ENCODE results near the gene DCAF10.

DNA sequence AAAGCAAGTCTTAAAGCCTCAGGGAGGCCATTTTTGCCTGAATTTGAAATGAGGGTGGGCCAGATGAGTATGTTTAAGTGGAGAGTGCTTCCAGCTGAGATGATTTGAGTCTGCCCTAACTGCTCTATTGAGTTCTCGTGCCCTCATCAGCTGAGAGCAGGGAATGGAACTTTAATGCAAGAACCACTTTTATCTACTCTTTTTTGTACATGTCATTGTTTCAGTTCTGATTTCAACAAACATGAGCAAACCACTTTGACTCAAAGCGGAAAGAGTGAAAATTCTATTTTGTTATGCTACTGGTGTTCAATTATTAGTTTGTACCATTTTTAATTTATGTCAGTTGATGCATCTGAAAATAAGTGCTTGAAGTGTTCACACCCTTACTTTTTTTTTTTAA, 35.8 kb downstream of the DCAF10 start:
- no peak for TF ChIP-seq POLR2A (IDR thresholded peaks at IDR 0.05)
- TF ChIP-seq, protein P1, sequence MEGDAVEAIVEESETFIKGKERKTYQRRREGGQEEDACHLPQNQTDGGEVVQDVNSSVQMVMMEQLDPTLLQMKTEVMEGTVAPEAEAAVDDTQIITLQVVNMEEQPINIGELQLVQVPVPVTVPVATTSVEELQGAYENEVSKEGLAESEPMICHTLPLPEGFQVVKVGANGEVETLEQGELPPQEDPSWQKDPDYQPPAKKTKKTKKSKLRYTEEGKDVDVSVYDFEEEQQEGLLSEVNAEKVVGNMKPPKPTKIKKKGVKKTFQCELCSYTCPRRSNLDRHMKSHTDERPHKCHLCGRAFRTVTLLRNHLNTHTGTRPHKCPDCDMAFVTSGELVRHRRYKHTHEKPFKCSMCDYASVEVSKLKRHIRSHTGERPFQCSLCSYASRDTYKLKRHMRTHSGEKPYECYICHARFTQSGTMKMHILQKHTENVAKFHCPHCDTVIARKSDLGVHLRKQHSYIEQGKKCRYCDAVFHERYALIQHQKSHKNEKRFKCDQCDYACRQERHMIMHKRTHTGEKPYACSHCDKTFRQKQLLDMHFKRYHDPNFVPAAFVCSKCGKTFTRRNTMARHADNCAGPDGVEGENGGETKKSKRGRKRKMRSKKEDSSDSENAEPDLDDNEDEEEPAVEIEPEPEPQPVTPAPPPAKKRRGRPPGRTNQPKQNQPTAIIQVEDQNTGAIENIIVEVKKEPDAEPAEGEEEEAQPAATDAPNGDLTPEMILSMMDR (IDR thresholded peaks at IDR 0.05): no peak
- no peak for TF ChIP-seq POLR2AphosphoS5 (IDR thresholded peaks at IDR 0.05; ENCODE audit: insufficient read depth in 1 of 2, low read depth in 1 of 2)

All from vagina (tissue), 2 donors.